HG02610 (cell line): Measurements from ENCODE around the gene ASIC2.

Experiments used
- ATAC-seq: cut with Tn5 transposase; IDR thresholded peaks from one replicate; pipeline ENCODE4 v1.9.1; 2021; ENCODE audit warnings: mild to moderate bottlenecking, moderate library complexity; ENCODE audit not compliant: unreplicated experiment

ASIC2 gene

GRCh38 chr17:33292981-33293867 is at the start of gene ASIC2:
Gene ASIC2, minus strand, starts transcription at chr17:33293295.
- ATAC-seq = no peak

- ATAC-seq = no peak
Measured at GRCh38 chr17:33342025-33342424, 48.9 kb upstream of the ASIC2 start.

GRCh38 chr17:33338242-33338641 is 45.1 kb upstream of the ASIC2 start:
- ATAC-seq = no peak

- no peak for ATAC-seq
Measured at GRCh38 chr17:33335491-33336173, 42.5 kb upstream of the ASIC2 start.

- no peak for ATAC-seq
Measured at GRCh38 chr17:33334703-33335102, 41.6 kb upstream of the ASIC2 start.

GRCh38 chr17:33330877-33331276 is 37.8 kb upstream of the ASIC2 start:
- ATAC-seq = no peak

GRCh38 chr17:33328129-33328528 is 35.0 kb upstream of the ASIC2 start:
- no peak for ATAC-seq

- no peak for ATAC-seq
Measured at GRCh38 chr17:33324736-33325135, 31.6 kb upstream of the ASIC2 start.

- no peak for ATAC-seq
Measured at GRCh38 chr17:33322063-33322462, 29.0 kb upstream of the ASIC2 start.

- ATAC-seq = no peak
Measured at GRCh38 chr17:33318241-33318640, 25.1 kb upstream of the ASIC2 start.

GRCh38 chr17:33316746-33317145 is 23.7 kb upstream of the ASIC2 start:
- no peak for ATAC-seq

GRCh38 chr17:33310296-33310695 is 17.2 kb upstream of the ASIC2 start:
- no peak for ATAC-seq

- ATAC-seq = no peak
Measured at GRCh38 chr17:33303254-33303653, 10.2 kb upstream of the ASIC2 start.

- no peak for ATAC-seq
Measured at GRCh38 chr17:33302394-33302793, 9.3 kb upstream of the ASIC2 start.

GRCh38 chr17:33300241-33300640 is 7.1 kb upstream of the ASIC2 start:
- ATAC-seq = no peak

GRCh38 chr17:33299115-33299514 is 6.0 kb upstream of the ASIC2 start:
- no peak for ATAC-seq

- no peak for ATAC-seq
Measured at GRCh38 chr17:33297643-33298042, 4.5 kb upstream of the ASIC2 start.

- ATAC-seq = no peak
Measured at GRCh38 chr17:33294994-33295393, 1.9 kb upstream of the ASIC2 start.

GRCh38 chr17:33292201-33292980 is 704 bp downstream of the ASIC2 start:
- no peak for ATAC-seq

GRCh38 chr17:33291248-33292200 is 1.6 kb downstream of the ASIC2 start:
- ATAC-seq = no peak
